ENCODE results near the gene ADGRB3.
"Not testable (repeated sequence)": the region's sequence is repeated elsewhere in the genome, so short reads cannot be mapped to it uniquely, and the experiment has no call there.

The ADGRB3 gene

DNA sequence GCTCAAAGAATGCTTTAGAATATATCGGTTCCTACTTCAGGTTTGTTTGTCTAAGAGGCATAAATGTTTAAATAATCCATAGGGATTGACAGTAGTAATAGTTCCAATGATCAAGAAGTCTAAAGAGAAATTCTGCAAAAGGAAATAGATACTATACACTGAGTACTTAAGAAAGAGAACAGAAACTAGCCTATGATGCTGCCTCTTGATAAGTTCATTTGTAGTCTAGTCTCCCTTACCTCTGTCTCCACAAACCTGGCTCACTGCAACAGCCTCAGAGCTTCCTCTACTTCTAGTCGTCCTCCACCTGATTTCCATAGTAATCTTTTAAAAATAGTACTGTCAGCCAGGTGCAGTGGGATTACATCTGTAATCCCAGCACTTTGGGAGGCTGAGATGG is 650.0 kb downstream of the ADGRB3 start:
- DNase-seq: no peak

DNA sequence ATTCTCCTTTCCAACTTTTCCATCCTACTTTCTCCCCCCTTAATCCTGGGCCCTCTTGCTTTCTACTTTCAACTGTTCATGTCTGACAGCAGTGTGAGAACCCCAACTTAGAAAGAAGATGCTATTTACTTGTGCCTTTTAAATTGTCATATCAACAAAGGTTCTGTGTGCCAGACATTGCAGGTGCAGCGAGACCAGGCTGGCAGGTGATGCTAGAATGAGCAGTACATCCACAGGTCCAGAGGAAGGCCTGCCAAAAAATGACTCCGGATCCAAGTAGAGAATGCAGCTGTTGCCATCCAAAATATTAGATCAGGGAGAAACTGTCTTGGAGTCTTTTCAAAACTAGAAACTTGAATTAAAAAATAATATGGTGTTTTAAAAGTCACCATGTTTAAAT is 651.2 kb downstream of the ADGRB3 start:
- no peak for DNase-seq

GRCh38 chr6:69288198-69288597 is 653.1 kb downstream of the ADGRB3 start:
- DNase-seq: not testable (repeated sequence)

DNA sequence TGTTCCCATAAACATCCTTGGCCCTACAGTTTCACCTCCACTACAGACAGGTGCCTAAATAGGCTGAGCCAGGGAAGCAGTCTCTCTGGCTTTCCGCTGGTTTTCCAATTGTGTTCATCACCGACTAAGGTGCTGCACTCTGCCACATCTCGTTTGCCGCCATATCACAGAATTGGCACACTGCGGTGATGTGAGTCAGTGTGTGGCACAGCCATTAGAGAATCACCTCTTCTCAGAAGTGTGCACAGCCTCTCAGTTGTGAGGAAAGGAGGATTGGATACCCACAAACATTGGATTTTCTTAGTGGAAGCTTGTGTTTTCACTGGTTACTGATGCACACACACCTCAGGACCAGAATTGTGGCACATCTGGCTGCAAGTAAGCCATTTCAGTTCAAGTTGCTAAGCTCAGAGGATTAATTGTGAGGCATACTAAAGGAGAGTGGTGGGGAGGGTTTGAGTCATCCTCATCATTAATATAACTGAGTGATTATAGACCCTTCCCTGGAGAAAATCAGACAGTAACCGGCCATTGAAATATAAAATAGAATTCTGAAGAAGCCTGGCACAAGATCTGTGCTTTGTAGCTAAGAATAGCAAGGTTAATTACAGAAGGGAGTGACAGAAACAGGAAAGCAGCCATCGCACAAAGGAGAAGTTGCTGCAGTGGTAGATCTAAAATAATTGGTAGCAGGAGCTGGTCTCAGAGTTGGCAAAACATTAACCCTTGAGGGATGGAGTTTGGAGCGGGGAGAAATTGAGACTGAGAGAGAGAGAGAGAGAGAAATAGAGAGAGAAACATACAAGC is 654.8 kb downstream of the ADGRB3 start:
- DNase-seq: no peak

DNA sequence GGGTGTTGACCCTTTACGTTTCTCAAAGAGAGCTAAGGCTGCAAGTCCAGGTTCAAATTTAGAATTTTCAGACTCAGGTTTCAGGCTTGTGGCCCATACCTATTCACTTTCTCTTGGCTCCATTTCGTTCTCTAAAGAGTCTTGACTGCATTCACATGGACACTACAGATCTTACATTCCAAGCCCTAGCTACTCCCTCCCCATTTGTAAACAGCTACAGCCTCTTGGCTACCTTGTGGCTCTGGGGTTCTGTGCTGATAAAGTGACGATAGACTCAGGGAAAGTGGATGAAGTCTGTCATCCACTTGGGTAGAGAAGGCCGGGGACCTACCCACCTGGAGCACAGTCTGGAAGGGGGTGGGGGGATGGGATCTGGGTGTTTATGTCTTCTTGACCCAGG is 658.4 kb downstream of the ADGRB3 start:
- no peak for DNase-seq

GRCh38 chr6:69294407-69294806 is 659.3 kb downstream of the ADGRB3 start:
- no peak for DNase-seq

- no peak for DNase-seq
These were observed 659.8 kb downstream of the ADGRB3 start for GRCh38 chr6:69294862-69295261.

- no peak for DNase-seq
These were observed 668.3 kb downstream of the ADGRB3 start for GRCh38 chr6:69303382-69303781.

- DNase-seq: no peak
These were observed 670.4 kb downstream of the ADGRB3 start for GRCh38 chr6:69305456-69305855.

GRCh38 chr6:69308584-69308983 is 673.5 kb downstream of the ADGRB3 start:
- no peak for DNase-seq

- no peak for DNase-seq
These were observed 676.8 kb downstream of the ADGRB3 start for GRCh38 chr6:69311888-69312287.

- DNase-seq: no peak
These were observed 678.9 kb downstream of the ADGRB3 start for GRCh38 chr6:69314001-69314400.

GRCh38 chr6:69314531-69314930 is 679.4 kb downstream of the ADGRB3 start:
- DNase-seq: no peak

- no peak for DNase-seq
These were observed 696.8 kb downstream of the ADGRB3 start for GRCh38 chr6:69331886-69332285.

- no peak for DNase-seq
These were observed 702.2 kb downstream of the ADGRB3 start for GRCh38 chr6:69337311-69337710.

DNA sequence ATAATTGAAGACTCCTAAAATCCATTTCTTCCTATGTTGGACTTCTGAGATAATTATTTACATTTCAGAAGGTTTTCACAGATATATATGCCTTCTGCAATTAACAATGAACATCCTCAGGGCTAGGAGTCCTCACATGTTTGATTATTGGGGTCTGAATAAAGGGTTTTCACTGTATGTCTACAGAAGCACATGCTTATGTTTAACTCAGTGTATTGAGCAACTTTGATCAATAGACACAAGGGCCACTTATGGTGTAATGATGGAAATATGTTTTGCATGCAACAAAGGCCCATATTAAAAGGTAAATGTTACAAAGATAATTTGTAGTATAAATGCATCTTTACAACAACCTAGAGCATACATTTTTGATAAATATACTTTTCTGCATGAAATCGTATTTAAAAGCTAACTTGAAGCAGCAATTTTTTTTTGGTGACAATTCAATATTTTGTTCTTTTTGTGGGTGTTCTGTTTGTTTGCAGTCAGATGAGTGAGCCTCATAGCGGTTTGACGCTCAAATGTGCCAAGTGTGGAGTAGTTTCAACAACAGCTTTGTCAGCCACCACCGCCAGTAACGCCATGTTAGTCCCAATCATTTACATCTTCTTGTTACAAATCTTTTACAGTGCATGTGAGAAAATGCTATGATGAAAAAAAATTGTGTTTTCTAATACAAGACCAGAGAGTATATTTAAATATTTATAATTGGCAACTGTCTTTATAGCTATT is 703.5 kb downstream of the ADGRB3 start:
- DNase-seq: no peak

DNA sequence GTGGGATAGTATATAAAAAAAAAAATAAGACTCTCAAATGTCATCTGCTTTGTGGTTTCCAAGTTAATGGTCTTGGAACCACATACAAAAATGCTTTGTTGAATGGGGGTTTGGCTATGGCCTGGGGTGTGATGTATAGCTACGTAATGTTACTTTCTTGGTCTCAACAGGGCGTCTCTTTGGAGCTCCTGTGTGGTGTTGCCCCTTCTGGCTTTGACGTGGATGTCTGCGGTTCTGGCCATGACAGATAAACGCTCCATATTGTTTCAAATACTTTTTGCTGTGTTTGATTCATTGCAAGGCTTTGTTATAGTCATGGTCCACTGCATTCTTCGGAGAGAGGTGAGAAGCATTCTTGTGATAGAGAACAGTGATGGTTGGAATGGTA is 704.1 kb downstream of the ADGRB3 start:
- no peak for DNase-seq

DNA sequence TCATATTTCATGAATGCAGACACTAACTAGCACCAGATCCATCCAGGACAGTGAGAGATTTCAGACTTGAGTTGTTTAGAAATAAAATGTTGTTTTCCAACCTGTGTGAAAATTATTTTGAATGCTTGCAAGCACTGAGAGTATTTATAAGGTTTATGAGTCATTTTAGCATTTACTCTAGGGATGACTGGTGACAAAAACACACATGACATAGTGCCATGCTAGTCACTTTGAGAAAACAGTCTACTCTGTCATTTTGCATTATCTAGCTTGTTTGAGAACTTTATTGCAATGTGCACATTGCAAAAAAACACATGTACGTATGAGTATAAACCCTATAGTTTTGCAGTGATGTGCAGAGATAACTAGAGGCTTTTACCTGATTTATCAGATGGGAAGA is 705.1 kb downstream of the ADGRB3 start:
- no peak for DNase-seq

DNA sequence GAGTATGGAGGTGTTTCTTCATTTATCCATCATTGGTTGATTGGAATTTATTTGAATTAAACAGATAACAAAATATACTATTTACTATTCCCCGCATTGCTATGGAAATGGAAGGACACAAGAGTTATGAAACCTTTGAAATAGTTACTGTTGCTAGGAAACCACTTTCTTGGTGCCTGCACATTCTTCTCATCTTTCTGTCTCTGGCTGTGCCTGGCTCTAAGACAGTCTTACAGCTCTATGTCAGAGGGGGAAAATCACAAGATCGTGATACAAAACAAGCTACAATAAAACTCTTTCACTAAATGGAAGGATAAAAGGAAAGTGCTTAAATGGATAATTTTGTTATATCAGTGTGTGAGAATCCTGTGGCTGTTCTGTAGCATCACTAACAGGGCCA is 708.8 kb downstream of the ADGRB3 start:
- no peak for DNase-seq

GRCh38 chr6:69349771-69350170 is 714.7 kb downstream of the ADGRB3 start:
- no peak for DNase-seq

DNA sequence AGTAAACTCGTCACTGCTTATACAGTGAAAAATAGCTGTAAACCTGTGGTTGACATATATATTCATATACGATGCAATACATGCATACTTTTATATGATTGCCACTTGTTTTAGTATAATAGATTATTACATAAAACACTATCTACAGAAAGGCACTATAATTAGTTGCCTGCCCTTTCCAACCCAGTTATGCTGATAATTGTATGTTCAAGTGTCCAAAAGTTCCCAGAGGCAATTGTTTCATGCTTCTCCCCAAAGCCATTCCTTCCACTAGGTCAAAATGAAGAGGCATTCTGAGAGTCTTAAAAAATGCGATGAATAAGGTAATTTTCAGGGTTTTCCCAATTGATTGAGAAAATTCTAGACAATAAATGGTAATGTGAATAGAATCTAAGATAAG is 727.1 kb downstream of the ADGRB3 start:
- DNase-seq: no peak

GRCh38 chr6:69366831-69367230 is 731.7 kb downstream of the ADGRB3 start:
- DNase-seq: no peak

DNA sequence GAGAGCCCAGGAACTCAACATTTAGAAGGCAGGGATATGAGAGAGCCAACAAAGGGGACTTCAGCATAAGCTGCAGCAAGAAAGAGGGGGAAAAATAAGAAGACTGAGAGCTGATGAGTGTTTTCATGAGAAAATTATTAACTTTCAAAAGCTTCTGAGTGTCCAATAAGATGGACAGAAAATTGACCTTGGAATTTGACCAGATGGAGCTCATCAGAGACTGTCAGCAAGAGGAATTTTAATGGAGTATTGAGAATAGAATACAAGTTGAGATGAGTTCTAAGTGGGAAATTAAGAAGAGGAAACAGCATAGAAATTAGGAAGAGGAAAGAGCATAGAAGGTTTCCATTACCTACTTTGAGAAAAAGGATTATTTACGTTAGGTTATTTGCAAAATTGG is 733.5 kb downstream of the ADGRB3 start:
- no peak for DNase-seq

GRCh38 chr6:69370763-69371162 is 735.7 kb downstream of the ADGRB3 start:
- no peak for DNase-seq

- no peak for DNase-seq
These were observed 743.2 kb downstream of the ADGRB3 start for GRCh38 chr6:69378326-69378725.

All from activated CD4-positive, CD25-positive, alpha-beta regulatory T cell treated with anti-CD3 and anti-CD28 coated beads, Interleukin-2, amount 50 U/mL, for 72 hours (primary cell).